ENCODE data around the gene TSPOAP1. TPM values are rescaled to one million over a fixed set of nuclear protein-coding genes. Genes with fewer than 3 reads are reported as not detected.
A peak's percentile ranks its signal among the peaks of the same experiment; 100 is the strongest.

TSPOAP1 gene
- total RNA-seq, 2 experiments from 2014 or later: 21.1 to 24.1 TPM

DNA sequence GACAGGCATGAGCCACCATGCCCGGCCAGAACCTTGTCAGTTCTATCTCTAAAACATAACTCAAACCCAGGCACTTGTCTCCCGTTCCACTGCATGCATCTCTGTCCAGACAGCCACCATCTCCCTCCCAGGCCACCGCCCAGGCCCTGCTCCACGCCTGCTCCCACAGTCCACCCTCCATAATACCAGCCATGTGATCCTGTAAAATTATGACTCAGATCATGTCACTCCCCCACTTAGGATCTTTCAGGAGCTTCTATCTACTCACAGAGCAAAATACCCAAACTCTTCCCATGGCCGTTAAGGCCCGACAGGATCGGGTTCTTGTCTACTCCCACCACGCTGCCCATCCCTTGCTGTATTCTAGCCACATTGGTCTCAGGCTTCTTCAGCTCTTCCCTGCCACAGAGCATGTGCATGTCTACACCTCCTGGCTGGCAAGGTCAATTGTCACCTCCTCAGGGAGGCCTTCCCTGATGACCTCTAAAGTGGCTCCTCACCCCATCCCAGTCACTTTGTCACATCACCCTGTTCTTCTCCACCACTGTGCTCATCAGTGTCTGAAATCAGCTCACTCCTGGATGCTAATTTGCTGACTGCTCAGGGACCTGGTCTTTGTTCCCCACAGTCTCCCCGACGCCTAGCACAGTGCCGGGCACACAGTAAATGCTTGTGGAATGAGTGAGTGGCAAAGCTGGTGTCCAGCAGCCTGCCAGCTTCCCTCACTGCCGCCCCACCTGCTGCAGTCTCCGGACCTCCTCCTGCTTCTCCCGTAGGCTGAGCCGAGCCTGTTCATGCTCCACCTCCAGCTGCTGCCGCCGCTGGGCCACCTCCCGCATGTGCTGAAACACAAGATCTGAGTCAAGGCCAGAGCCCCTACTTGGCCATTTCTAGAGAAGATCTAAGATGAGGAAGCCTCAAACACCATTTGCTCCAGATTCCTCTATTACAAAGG lies 6.7 kb downstream of the TSPOAP1 start:
- H3K27ac Mint-ChIP-seq: no peak overlapping the region
- ChIA-PET CTCF (interaction anchor here (1.2 to 8.0 kb wide), 5 partner anchors 7 to 95 kb away, joined by 3 to 161 read pairs (median 5); partner anchors contain the start of gene RNF43), POLR2A (interaction anchor here (0.6 to 26.8 kb wide), 6 partner anchors 17 to 310 kb away, joined by 3 to 1558 read pairs (median 4); partner anchors contain the start of genes RNF43 and SUPT4H1)
- peaks cover 4% of the 10 kb centered on the region for H3K36me3 Mint-ChIP-seq (ENCODE audit: low read depth)
- DNase-seq: no peak
- H3K4me1 Mint-ChIP-seq (ENCODE audit: low read depth): peaks cover 32% of the 10 kb centered on the region
- no peaks in the 10 kb centered on the region for H3K9me3 Mint-ChIP-seq
- H3K4me3 Mint-ChIP-seq: no peak overlapping the region
- intact Hi-C loops (cut with micrococcal nuclease): no loop called here
- H3K27me3 Mint-ChIP-seq: no peaks in the 10 kb centered on the region
- ATAC-seq: no peak
- TF ChIP-seq, protein P1, sequence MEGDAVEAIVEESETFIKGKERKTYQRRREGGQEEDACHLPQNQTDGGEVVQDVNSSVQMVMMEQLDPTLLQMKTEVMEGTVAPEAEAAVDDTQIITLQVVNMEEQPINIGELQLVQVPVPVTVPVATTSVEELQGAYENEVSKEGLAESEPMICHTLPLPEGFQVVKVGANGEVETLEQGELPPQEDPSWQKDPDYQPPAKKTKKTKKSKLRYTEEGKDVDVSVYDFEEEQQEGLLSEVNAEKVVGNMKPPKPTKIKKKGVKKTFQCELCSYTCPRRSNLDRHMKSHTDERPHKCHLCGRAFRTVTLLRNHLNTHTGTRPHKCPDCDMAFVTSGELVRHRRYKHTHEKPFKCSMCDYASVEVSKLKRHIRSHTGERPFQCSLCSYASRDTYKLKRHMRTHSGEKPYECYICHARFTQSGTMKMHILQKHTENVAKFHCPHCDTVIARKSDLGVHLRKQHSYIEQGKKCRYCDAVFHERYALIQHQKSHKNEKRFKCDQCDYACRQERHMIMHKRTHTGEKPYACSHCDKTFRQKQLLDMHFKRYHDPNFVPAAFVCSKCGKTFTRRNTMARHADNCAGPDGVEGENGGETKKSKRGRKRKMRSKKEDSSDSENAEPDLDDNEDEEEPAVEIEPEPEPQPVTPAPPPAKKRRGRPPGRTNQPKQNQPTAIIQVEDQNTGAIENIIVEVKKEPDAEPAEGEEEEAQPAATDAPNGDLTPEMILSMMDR (IDR thresholded peaks at IDR 0.05): no peak

DNA sequence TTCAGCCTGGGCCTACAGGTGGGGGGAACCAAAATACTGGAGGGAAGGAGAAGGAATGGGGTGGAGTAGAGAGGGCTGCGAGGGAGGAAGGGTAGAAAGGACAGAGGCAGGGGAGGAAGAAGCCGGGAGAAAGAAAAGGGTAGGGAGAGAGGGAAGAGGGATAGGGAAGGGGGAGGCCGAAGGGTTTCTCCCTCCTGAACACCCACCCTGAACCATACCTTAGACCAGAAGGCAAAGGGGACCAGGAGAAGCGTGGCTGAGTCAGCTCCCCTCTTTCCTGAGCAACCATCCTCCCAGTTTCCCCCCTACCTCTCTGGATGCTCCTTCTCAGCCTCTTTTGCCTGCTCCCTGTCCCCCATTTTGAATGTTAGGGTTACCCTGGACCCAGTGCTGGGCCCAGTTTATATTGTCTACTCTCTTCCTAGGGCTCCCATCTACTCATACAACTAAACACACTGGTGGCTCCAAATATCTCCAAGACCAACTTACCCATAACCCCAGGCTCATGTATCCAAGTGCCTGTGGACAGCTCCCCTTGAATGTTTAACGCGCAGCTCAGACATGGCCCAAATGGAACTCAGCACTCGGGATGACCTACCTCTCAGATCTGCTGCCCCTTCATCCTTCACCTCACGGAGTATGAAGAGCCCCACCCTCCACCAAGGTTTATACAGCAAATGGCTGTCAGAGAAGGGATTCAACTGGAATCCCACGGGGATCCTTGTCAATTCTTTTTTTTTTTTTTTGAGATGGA lies 7.8 kb downstream of the TSPOAP1 start:
- Mint-ChIP-seq H3K4me1 (ENCODE audit: low read depth) (peaks cover 22% of the 10 kb centered on the region), H3K9me3 (no peaks in the 10 kb centered on the region)
- TF ChIP-seq, protein P1 (IDR thresholded peaks at IDR 0.05): no peak

DNA sequence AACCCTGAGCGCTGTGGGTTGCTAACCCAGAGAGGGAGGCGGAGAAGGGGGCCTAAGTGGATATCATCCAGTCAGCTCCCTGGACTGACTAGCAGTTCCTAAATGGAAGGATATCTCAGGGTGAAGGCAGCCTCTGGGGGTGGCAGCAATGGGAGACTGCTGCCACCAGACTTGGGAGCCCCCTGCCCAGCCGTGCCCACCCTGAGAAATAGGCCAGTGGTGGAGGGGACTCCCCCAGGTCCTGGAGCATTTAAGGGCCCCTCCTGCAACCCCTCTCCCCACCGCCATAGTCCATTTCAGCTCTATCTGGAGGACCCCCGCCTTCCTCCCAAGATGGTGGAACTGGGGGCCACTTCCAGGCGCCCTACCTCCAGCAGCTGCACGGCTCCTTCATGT lies 8.4 kb downstream of the TSPOAP1 start:
- H3K4me3 Mint-ChIP-seq: no peak overlapping the region
- peaks cover 4% of the 10 kb centered on the region for H3K36me3 Mint-ChIP-seq (ENCODE audit: low read depth)
- no peaks in the 10 kb centered on the region for H3K9me3 Mint-ChIP-seq
- ChIA-PET POLR2A (interaction anchor here (1.0 to 26.8 kb wide), 4 partner anchors 7 to 127 kb away, joined by 3 to 1558 read pairs (median 54); partner anchors contain the start of gene TSPOAP1), CTCF (interaction anchor here (1.5 to 8.0 kb wide), 2 partner anchors 15 to 25 kb away, joined by 4 to 161 read pairs; no protein-coding TSS in a partner anchor)
- peaks cover 18% of the 10 kb centered on the region for H3K4me1 Mint-ChIP-seq (ENCODE audit: low read depth)
- TF ChIP-seq, protein P1 (IDR thresholded peaks at IDR 0.05): no peak
- intact Hi-C loops (cut with micrococcal nuclease): no loop called here
- no peaks in the 10 kb centered on the region for H3K27me3 Mint-ChIP-seq
- no peak overlapping the region for H3K27ac Mint-ChIP-seq
- ATAC-seq (no peak), DNase-seq (no peak)

More for the DNA sequence above, 7.8 kb downstream of the TSPOAP1 start:
- Mint-ChIP-seq H3K27ac (no peak overlapping the region), H3K4me3 (no peak overlapping the region), H3K27me3 (no peaks in the 10 kb centered on the region), H3K36me3 (ENCODE audit: low read depth) (peaks cover 4% of the 10 kb centered on the region)
- intact Hi-C loops (cut with micrococcal nuclease): no loop called here
- ChIA-PET POLR2A (interaction anchor here (1.0 to 26.8 kb wide), 3 partner anchors 10 to 127 kb away, joined by 3 to 1558 read pairs (median 4); no protein-coding TSS in a partner anchor), CTCF (interaction anchor here (0.7 to 8.0 kb wide), 4 partner anchors 16 to 97 kb away, joined by 3 to 161 read pairs (median 4); partner anchors contain the start of gene RNF43)
- no peak for ATAC-seq
- no peak for DNase-seq

DNA sequence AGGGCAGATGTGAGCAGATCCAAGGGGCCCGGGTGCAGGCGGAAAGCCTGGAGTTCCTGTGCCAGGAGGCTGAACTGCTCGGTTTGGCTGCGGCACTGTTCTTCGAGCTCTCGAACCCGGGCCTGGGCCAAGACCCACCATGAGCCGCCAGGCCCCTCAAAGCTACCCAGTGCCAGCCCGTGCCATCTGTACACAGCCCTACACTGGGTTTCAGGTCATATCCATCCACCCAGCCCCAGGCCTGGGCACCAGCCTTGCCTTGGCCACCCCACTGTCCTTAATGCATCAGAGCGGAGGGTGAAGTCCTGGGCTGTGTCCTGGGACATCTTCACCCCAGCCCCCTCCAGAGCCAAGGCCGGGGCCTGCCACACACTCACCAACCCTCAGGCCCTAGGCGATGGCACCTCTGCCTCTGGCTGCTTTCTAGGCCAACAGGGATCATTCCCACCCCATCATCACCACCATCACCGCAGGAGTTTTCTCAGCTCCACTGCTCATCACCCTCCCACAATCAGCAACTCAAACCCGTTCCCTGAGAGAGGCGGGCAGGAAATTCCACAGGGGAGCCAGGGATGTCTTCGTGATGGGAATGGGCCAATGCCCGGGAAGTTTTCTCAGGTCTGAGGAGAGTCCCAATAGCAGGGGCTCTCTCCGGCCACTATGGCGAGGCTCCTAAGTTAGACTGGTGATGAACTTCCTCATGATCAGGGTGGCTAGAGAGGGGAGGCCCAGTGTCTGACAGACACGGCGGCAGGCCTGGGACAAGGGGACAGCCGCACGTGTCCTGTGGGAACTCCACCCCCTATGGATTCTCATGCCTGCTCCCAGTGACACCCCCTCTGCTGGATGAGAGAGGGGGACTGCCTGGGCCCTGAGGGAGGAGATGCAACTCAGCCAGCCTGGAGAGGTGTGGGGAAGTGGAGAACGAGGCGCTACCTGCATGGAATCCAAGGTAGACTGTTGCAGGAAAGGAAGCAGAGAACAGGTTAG lies 9.1 kb downstream of the TSPOAP1 start:
- peaks cover 15% of the 10 kb centered on the region for H3K4me1 Mint-ChIP-seq (ENCODE audit: low read depth)
- no peak overlapping the region for H3K4me3 Mint-ChIP-seq
- POLR2A ChIA-PET: interaction anchor here (0.8 to 26.8 kb wide), 5 partner anchors 7 to 128 kb away, joined by 3 to 1558 read pairs (median 4); partner anchors contain the start of genes SUPT4H1 and TSPOAP1
- ATAC-seq (no peak), DNase-seq (no peak)
- H3K27me3 Mint-ChIP-seq: no peaks in the 10 kb centered on the region
- H3K36me3 Mint-ChIP-seq (ENCODE audit: low read depth): peaks cover 4% of the 10 kb centered on the region
- TF ChIP-seq, protein P1 (IDR thresholded peaks at IDR 0.05): no peak
- CTCF ChIA-PET: interaction anchor here (1.5 to 8.0 kb wide), 4 partner anchors 15 to 98 kb away, joined by 4 to 161 read pairs (median 90); partner anchors contain the start of gene RNF43
- no peaks in the 10 kb centered on the region for H3K9me3 Mint-ChIP-seq
- intact Hi-C loops (cut with micrococcal nuclease): loop anchor here (5.0 kb wide), 3 partner anchors 33 to 128 kb away; partner anchors contain the start of genes RNF43 and SUPT4H1
- peak overlapping the region; percentile 9 for H3K27ac Mint-ChIP-seq
